ENCODE measurements around the gene NPC1L1. TPM values are rescaled to one million over a fixed set of nuclear protein-coding genes. Genes with fewer than 3 reads are reported as not detected.

Gene NPC1L1
- total RNA-seq, 1 experiment from 2014 or later = 0.15 TPM

GRCh38 chr7:44572771-44573170 is 31.6 kb upstream of the NPC1L1 start (continued):
- TF ChIP-seq IRF1 (CRISPR knock-in tag; IDR thresholded peaks at IDR 0.05) (no peak), ZMAT4 (CRISPR knock-in tag; IDR thresholded peaks at IDR 0.05) (no peak), KAT7 (CRISPR knock-in tag; IDR thresholded peaks at IDR 0.05; ENCODE audit: borderline replicate concordance) (no peak), TEAD4 (CRISPR knock-in tag; IDR thresholded peaks at IDR 0.05) (no peak), E2F1 (CRISPR knock-in tag; IDR thresholded peaks at IDR 0.05) (no peak), ZNF219 (CRISPR knock-in tag; IDR thresholded peaks at IDR 0.05; ENCODE audit: borderline replicate concordance) (no peak), PRRX2 (CRISPR knock-in tag; IDR thresholded peaks at IDR 0.05) (no peak), SOX15 (CRISPR knock-in tag; IDR thresholded peaks at IDR 0.05) (no peak), MAX (CRISPR knock-in tag; IDR thresholded peaks at IDR 0.05) (no peak), JUN (CRISPR knock-in tag; IDR thresholded peaks at IDR 0.05) (no peak), USF2 (CRISPR knock-in tag; IDR thresholded peaks at IDR 0.05) (no peak), EMX1 (CRISPR knock-in tag; IDR thresholded peaks at IDR 0.05) (no peak)
- TF ChIP-seq, protein P1, sequence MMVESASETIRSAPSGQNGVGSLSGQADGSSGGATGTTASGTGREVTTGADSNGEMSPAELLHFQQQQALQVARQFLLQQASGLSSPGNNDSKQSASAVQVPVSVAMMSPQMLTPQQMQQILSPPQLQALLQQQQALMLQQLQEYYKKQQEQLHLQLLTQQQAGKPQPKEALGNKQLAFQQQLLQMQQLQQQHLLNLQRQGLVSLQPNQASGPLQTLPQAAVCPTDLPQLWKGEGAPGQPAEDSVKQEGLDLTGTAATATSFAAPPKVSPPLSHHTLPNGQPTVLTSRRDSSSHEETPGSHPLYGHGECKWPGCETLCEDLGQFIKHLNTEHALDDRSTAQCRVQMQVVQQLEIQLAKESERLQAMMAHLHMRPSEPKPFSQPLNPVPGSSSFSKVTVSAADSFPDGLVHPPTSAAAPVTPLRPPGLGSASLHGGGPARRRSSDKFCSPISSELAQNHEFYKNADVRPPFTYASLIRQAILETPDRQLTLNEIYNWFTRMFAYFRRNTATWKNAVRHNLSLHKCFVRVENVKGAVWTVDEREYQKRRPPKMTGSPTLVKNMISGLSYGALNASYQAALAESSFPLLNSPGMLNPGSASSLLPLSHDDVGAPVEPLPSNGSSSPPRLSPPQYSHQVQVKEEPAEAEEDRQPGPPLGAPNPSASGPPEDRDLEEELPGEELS (CRISPR knock-in tag; IDR thresholded peaks at IDR 0.05) = no peak

DNA sequence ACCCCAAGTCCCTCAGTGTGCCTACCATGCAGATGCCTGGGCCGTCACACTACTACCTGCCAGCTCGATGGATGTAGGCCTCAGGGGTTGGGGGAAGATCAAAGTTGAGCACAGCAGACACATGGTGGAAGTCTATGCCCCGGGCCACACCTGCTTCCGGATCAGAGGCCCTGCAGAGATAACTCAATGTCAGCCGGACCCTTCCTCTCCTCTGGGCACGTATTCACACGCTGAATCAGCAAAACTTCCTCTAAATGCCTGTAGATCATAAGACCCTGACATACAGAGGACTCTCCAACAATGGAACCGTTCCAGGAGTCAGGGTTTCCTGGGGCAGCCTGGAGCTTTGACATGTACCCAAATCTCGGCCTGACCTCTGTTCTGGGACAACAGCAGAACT is 28.8 kb upstream of the NPC1L1 start:
- Mint-ChIP-seq H3K4me3 (no peak overlapping the region), H3K27ac (no peak overlapping the region), H3K9me3 (no peaks in the 10 kb centered on the region), H3K4me1 (peaks cover 20% of the 10 kb centered on the region), H3K36me3 (peaks cover 72% of the 10 kb centered on the region), H3K27me3 (ENCODE audit: low read depth) (no peaks in the 10 kb centered on the region)
- POLR2A ChIA-PET = interaction anchor here (0.7 kb wide), 1 partner anchor 70 kb away, joined by 3 read pairs; no protein-coding TSS in a partner anchor
- ATAC-seq = no peak
- CTCF ChIA-PET = no interaction called here
- no peak for DNase-seq (ENCODE audit: low spot score)
- no peak for TF ChIP-seq ZNF423 (CRISPR knock-in tag; IDR thresholded peaks at IDR 0.05)
- no peak for TF ChIP-seq ETV6 (CRISPR knock-in tag; IDR thresholded peaks at IDR 0.05)
- TF ChIP-seq CTCF (IDR thresholded peaks at IDR 0.05) = no peak
- no peak for TF ChIP-seq ZNF396 (CRISPR knock-in tag; IDR thresholded peaks at IDR 0.05; ENCODE audit: borderline replicate concordance)
- TF ChIP-seq FOXP1 (CRISPR knock-in tag; IDR thresholded peaks at IDR 0.05; ENCODE audit: borderline replicate concordance) = no peak
- TF ChIP-seq TEAD1 (CRISPR knock-in tag; IDR thresholded peaks at IDR 0.05) = no peak
- TF ChIP-seq NR3C1 (CRISPR knock-in tag; conservative IDR thresholded peaks at IDR 0.05; ENCODE audit: low read depth) = no peak
- TF ChIP-seq JUN (CRISPR knock-in tag; IDR thresholded peaks at IDR 0.05) = no peak
- no peak for TF ChIP-seq MYBL2 (CRISPR knock-in tag; IDR thresholded peaks at IDR 0.05)
- no peak for TF ChIP-seq TEAD4 (CRISPR knock-in tag; IDR thresholded peaks at IDR 0.05)
- TF ChIP-seq OVOL2 (CRISPR knock-in tag; IDR thresholded peaks at IDR 0.05; ENCODE audit: borderline replicate concordance) = no peak
- TF ChIP-seq, protein P2, sequence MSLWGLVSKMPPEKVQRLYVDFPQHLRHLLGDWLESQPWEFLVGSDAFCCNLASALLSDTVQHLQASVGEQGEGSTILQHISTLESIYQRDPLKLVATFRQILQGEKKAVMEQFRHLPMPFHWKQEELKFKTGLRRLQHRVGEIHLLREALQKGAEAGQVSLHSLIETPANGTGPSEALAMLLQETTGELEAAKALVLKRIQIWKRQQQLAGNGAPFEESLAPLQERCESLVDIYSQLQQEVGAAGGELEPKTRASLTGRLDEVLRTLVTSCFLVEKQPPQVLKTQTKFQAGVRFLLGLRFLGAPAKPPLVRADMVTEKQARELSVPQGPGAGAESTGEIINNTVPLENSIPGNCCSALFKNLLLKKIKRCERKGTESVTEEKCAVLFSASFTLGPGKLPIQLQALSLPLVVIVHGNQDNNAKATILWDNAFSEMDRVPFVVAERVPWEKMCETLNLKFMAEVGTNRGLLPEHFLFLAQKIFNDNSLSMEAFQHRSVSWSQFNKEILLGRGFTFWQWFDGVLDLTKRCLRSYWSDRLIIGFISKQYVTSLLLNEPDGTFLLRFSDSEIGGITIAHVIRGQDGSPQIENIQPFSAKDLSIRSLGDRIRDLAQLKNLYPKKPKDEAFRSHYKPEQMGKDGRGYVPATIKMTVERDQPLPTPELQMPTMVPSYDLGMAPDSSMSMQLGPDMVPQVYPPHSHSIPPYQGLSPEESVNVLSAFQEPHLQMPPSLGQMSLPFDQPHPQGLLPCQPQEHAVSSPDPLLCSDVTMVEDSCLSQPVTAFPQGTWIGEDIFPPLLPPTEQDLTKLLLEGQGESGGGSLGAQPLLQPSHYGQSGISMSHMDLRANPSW (CRISPR knock-in tag; conservative IDR thresholded peaks at IDR 0.05; ENCODE audit: low read depth) = no peak
- TF ChIP-seq JAZF1 (CRISPR knock-in tag; IDR thresholded peaks at IDR 0.05) = no peak
- no peak for TF ChIP-seq IRF1 (CRISPR knock-in tag; IDR thresholded peaks at IDR 0.05)
- TF ChIP-seq NFYB (CRISPR knock-in tag; conservative IDR thresholded peaks at IDR 0.05; ENCODE audit: low read depth) = no peak
